HG03064 (cell line): ENCODE data around the gene TSHZ3.

Source experiments
- ATAC-seq: cut with Tn5 transposase; IDR thresholded peaks from one replicate; pipeline ENCODE4 v1.9.1; 2021; ENCODE audit warnings: low read depth; ENCODE audit not compliant: unreplicated experiment

TSHZ3 gene

GRCh38 chr19:31290931-31291590, 58.2 kb downstream of the TSHZ3 start:
- ATAC-seq: no peak

- no peak for ATAC-seq
Observed at GRCh38 chr19:31289976-31290375, 59.3 kb downstream of the TSHZ3 start.

GRCh38 chr19:31289381-31289880, 59.8 kb downstream of the TSHZ3 start:
- ATAC-seq: no peak

- ATAC-seq: no peak
Observed at GRCh38 chr19:31286491-31286890, 62.7 kb downstream of the TSHZ3 start.

GRCh38 chr19:31285744-31286143, 63.5 kb downstream of the TSHZ3 start:
- ATAC-seq: no peak

- no peak for ATAC-seq
Observed at GRCh38 chr19:31284621-31285020, 64.6 kb downstream of the TSHZ3 start.

GRCh38 chr19:31283701-31284100, 65.5 kb downstream of the TSHZ3 start:
- ATAC-seq: no peak

- no peak for ATAC-seq
Observed at GRCh38 chr19:31282346-31282745, 66.9 kb downstream of the TSHZ3 start.

- ATAC-seq: no peak
Observed at GRCh38 chr19:31280287-31281006, 68.8 kb downstream of the TSHZ3 start.

GRCh38 chr19:31279436-31279765, 69.8 kb downstream of the TSHZ3 start:
- no peak for ATAC-seq

GRCh38 chr19:31278555-31279435, 70.4 kb downstream of the TSHZ3 start:
- ATAC-seq: no peak

- ATAC-seq: no peak
Observed at GRCh38 chr19:31277516-31277915, 71.7 kb downstream of the TSHZ3 start.

GRCh38 chr19:31276831-31277230, 72.4 kb downstream of the TSHZ3 start:
- no peak for ATAC-seq

- no peak for ATAC-seq
Observed at GRCh38 chr19:31275068-31275334, 74.2 kb downstream of the TSHZ3 start.

- ATAC-seq: no peak
Observed at GRCh38 chr19:31274251-31275067, 74.8 kb downstream of the TSHZ3 start.

- no peak for ATAC-seq
Observed at GRCh38 chr19:31272583-31273106, 76.6 kb downstream of the TSHZ3 start.

GRCh38 chr19:31271306-31271911, 77.8 kb downstream of the TSHZ3 start:
- no peak for ATAC-seq

GRCh38 chr19:31270897-31271296, 78.3 kb downstream of the TSHZ3 start:
- ATAC-seq: no peak

- no peak for ATAC-seq
Observed at GRCh38 chr19:31269425-31270127, 79.7 kb downstream of the TSHZ3 start.
